HG02798 (cell line): ENCODE results near the gene NOP14.
"Not testable (repeated sequence)": the region's sequence is repeated elsewhere in the genome, so short reads cannot be mapped to it uniquely, and the experiment has no call there.

Source experiments
- ATAC-seq: cut with Tn5 transposase; IDR thresholded peaks from one replicate; pipeline ENCODE4 v1.9.1; 2021; ENCODE audit warnings: mild to moderate bottlenecking; ENCODE audit not compliant: unreplicated experiment, poor library complexity

The NOP14 gene

DNA sequence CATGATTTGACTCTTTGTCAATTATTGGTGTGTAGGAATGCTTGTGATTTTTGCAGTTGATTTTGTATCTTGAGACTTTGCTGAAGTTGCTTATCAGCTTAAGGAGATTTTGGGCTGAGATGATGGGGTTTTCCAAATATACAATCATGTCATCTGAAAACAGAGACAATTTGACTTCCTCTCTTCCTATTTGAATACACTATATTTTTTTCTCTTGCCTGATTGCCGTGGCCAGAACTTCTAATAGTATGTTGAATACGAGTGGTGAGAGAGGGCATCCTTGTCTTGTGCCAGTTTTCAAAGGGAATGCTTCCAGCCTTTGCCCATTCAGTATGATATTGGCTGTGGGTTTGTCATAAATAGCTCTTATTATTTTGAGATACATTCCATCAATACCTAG, 44.9 kb downstream of the NOP14 start:
- not testable (repeated sequence) for ATAC-seq

GRCh38 chr4:2916696-2917095, 46.5 kb downstream of the NOP14 start:
- ATAC-seq = not testable (repeated sequence)

DNA sequence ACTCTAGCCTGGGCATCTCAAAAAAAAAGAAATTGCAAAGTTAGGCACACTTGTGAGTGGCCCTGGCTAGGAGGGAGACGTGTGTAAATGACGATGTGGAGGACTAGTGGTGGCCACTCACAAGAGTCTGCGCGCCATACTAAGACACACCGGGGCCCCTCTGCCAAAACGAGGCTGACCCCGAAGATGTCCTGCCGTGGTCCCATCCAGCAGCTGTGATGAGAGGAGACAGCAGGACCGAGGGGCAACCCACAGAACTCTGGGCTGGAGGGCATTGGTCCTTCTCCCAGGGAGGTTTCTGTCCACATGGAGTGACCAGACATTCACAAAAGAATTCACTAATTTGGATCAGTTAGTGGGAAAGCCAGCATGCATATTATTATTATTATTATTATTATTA, 47.4 kb downstream of the NOP14 start:
- no peak for ATAC-seq

DNA sequence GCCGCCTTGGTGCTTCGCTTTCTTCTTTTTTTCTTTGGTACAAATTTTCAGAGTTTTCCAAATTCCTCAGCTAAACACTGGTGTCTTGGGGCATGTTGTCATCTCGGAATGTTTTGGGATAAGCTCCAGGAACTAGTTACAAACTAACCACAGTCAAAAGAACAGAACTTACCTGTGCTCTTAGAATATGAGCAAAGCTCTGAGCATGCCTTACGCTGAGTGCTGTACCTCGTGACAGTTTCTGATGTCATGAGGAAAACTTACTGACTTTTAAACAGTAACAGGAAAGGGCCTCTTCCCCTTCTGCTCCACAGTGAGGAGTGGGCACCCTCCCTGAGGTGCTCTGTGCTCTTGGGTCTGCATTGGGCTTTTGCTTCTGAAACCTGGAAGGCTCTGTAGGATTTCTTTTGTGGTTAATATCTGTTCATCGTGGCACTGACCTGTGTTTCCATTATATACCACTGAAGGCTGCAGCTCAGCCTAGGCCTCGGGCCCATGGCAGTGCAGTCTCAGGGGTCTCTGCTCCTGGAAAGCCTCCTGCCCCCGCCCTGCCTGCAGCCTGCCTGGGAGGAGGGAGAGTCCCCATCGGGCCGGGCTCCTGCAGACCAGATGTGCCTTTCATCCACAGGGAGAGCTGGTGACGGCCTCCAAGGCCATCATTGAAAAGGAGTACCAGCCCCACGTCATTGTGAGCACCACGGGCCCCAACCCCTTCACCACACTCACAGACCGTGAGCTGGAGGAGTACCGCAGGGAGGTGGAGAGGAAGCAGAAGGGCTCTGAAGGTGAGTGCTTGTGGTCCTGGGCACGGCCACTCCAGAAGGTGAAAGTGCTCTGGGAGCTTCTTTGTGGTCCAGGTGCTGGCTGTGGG, 48.7 kb downstream of the NOP14 start:
- ATAC-seq = no peak

DNA sequence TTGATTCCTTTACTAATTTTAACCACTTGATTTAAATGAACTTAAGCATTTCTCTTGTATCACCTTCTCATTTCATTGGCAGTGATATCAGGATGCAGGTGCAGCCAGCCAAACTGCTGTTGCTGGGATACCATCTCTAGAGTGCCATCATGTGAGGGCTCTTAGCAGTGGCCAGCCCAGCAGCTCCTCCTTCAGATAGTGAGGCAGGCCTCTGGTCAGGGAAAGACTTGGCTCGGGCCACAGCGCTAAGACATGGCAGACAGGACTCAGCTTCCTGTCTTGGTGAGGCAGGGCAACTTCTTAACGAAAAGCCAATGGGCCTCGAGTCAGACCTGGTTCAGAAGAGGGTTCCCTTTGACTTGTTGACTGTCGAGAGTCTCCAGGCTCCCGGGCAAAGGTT, 50.0 kb downstream of the NOP14 start:
- ATAC-seq = no peak

- ATAC-seq = no peak
Observed at GRCh38 chr4:2911868-2912267, 51.3 kb downstream of the NOP14 start.

DNA sequence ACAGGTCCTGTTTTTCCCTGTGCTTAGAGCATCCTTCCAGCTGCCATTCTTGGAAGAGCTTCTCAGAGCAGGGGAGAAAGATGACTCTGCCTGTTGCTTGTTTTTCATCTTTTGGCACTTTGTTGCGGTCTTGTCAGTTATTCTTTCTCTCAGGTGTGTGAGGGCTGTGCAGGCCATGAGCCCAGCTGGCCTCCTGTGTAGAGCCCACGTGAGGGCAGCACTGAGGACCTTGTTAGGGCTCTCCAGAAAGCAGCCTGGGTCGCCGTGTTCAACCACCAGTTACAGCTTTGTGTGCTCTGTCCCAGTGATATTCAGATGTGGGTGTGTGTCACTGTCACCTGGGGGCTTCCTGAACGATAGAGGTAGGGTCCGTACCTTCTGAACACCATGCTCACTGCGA, 52.8 kb downstream of the NOP14 start:
- no peak for ATAC-seq

GRCh38 chr4:2909583-2909982, 53.6 kb downstream of the NOP14 start:
- ATAC-seq = no peak

DNA sequence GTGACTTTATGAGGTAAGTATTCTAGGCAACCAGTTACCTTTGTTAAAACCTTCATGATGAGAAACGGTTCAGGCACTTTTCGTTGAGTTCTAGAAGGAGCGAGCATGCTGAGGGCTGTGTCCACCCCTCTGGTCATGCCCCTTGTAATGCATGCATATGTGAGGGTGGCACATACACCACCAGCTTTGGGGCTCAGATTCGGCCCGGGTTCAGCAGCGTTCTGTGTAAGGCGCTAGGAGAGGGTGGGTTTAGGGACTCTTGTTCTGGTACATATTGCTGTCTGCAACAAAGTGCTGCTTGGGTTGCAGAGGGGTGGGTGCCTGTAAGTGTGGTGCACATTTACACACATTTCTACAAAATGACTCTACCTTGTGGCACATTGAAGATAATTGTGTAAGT, 54.5 kb downstream of the NOP14 start:
- no peak for ATAC-seq

DNA sequence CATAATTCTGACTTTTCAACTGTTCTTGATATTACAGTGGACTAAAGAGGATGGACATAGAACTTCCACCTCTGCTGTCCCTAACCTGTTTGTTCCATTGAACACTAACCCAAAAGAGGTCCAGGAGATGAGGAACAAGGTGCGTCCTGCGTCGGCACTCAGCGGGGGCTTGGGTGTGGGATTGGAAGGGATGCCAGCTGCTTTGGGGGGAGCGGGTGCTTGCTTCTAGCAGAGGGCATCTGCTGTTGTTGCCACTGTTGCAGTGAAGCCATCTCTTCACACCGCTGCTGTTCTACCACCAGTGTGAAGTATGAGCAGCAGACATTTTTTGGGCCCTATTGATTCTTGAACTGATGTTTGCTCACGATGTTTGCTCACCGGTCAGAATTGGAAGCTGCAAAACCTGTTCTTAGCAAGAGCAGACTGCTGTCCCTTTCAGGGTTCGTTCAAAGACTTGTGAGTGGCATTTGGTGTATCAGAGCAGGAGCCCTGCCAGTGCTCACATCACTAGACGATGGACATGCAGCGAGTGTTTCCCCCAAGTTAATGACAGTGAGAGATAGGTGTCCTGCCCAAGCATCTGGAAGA, 55.4 kb downstream of the NOP14 start:
- ATAC-seq = no peak

DNA sequence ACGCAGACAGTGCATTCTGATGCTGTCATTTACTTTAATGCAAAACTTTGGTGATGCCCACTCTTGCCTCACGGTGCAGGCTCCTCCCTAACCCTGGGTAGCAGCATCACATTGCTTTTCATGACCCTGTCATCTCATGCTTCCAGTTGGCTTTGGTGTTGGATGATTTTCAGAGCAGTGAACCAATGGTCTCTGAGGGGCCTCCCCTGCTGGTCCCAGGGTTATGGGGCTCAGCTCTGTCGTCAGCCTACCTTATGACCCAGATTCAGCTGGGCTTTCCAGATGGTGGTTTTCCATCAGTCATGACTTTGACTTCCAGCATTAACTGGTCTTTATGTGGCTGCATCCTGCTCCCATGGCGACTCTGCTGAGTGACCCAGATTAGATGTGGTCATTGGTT, 56.0 kb downstream of the NOP14 start:
- ATAC-seq = no peak

- ATAC-seq = no peak
Observed at GRCh38 chr4:2906218-2906617, 57.0 kb downstream of the NOP14 start.

- no peak for ATAC-seq
Observed at GRCh38 chr4:2905544-2905943, 57.7 kb downstream of the NOP14 start.

GRCh38 chr4:2902126-2902525, 61.1 kb downstream of the NOP14 start:
- ATAC-seq = no peak

DNA sequence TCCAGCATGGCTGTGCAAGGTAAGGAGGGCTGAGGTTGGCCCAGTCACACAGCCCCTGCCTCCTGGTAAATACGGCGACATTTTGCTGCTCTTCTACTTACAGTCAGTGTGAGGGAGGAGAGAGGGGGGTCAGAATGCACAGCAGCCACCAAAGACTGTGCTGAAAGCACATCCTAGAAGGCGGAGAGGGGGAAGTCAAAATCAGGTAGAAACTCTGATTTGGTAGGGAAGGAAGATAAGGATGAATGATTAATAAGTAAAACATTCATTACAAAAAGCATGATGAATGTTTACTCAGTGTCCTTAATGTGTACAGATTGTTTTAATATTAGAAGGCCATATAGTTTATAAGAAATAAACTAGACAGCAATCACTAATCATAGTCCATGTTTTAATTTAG, 62.0 kb downstream of the NOP14 start:
- no peak for ATAC-seq

DNA sequence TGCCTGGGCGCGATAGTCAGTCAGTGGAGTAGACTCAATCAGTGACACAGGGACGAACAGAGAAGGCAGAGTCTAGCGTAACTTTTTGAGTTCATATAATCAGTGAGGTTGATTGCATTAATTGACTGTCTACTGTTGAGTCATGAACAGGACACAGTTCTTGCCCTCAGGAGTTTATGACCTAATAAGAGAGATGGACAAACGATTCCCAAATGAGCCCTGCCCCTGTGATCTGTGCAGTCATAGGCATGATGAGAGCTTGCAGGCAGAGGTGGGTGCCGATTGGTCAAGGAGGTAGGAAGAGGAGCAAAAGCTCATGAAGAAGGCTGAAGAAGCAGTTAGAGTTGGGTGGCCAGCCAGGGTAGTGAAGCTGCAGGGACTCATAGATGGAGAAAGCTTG, 62.5 kb downstream of the NOP14 start:
- no peak for ATAC-seq

DNA sequence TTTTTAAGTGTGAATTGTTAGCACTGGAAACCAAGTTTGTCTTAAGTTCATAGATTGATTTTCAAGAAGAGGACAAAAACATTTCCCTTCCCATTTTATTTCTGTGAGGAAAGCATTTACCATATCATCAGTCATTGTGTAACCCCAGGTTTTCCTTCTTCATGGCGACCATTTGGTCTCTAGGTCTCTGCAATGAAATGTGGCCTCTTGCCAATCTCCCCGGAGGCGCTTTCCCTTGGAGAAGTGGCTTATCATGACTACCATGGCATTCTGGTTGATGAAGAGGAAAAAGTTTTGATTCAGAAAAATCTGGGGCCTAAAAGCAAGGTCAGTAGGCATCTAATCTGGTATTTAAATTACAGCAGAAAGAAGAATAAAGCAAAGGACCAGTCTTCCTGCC, 65.2 kb downstream of the NOP14 start:
- ATAC-seq = no peak

DNA sequence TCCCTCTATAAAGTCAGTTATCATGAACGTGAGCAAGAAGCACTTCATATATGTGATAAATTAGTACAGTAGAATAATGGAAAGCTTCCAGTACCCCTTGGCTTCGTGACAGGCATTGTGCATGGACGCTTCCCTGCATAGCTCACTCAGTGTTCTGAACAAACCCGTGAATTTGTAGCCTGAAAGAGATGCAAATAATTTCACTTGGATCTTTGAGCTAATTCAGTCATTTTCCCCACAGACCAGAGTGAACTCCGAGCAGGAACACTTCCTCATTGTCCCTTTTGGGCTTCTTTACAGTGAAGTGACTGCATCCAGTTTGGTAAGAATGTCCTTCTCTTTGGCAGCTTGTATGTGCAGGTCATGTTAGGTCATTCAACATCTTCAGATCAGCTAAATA, 69.4 kb downstream of the NOP14 start:
- ATAC-seq = no peak

DNA sequence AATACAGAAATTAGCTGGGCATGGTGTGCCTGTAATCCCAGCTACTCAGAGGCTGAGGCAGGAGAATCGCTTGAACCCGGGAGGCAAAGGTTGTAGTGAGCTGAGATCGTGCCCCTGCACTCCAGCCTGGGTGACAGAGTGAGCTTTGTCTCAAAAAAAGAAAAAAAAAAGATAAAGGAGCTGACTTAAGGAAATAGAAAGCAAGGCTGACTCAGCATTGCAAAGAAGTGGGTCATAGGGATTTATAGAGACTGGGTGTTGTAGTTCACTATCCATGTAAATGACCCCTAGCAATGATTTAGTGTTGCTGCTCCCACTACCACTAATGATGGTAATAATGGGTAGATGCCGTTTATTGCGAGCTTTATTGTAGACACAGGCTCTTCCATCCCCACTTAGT, 71.9 kb downstream of the NOP14 start:
- no peak for ATAC-seq

DNA sequence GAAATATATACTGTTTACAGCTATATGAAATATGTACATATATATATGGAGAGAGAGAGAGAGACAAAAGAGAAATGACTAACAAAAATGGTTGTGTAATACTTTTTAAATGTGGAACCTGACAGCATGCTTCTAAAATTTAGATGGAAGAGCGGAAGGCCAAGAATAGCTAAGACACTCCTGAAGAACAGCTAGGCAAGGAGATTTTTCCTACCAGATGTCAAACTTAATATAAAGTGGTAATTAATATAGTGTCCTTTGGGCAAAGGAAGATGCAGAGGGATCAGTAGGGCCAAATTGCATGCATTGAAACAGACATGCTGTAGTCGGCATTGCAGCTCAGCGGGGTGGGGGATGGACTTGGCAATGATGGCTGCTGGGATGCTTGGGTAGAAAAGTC, 74.3 kb downstream of the NOP14 start:
- ATAC-seq = no peak
